HS-27A (cell line): Measurements from ENCODE around the gene NGEF.

Source experiments
- DNase-seq: peaks from one replicate; pipeline ENCODE4 v3.0.0-alpha.2; 2012; ENCODE audit warnings: low read depth, missing footprints

Gene NGEF

GRCh38 chr2:232838406-232838874, 174.6 kb downstream of the NGEF start:
- no peak for DNase-seq

- no peak for DNase-seq
Measured at GRCh38 chr2:232836934-232837333, 176.1 kb downstream of the NGEF start.

- DNase-seq: no peak
Measured at GRCh38 chr2:232835687-232836208, 177.3 kb downstream of the NGEF start.

DNA sequence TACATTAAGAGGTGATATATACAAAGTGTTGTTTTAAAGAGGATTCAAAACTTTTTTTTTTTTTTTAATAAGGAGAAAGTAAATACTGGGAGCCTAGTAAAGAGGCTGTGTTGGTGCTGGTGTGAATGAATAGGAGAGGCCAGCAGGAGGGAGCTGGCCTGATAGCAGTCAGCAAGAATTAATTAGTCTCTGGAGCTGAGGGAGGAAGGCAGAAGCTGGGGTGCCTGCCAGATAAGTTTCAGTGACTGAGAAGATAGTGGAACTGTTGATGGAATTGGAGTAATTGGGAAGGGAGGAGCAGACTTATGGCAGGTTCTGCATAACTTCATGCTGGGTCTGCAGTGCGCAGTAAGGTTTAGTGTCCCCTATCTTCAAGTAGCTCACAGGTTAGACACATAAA, 179.2 kb downstream of the NGEF start:
- DNase-seq: no peak

DNA sequence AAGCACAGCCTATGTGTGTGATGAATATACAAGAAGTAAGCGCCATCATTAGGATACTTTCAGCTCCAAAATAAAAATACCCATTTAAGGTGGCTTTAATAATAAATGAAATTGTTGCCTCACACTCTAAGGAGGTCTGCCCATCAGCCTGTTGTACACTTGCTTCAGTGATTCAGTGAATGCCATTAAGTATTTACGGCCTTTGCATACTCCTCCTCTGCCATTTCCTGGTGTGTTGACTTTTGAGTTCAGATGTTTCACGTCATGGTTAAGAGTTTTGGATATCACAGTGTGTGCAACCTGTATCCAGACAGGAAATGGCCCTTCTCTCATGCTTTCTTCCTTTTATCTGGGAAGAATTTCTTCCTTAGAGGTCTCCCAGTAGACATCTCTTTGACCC, 181.6 kb downstream of the NGEF start:
- no peak for DNase-seq

GRCh38 chr2:232829988-232830387, 183.1 kb downstream of the NGEF start:
- DNase-seq: no peak
